ENCODE data around the gene S100A8. TPM values are rescaled to one million over a fixed set of nuclear protein-coding genes. Genes with fewer than 3 reads are reported as not detected.

S100A8 gene
- total RNA-seq, 1 donor from 2014 or later: not detected

- no peak for DNase-seq (ENCODE audit: low read depth)
Measured at GRCh38 chr1:153362187-153362775, 28.6 kb downstream of the S100A8 start.

DNA sequence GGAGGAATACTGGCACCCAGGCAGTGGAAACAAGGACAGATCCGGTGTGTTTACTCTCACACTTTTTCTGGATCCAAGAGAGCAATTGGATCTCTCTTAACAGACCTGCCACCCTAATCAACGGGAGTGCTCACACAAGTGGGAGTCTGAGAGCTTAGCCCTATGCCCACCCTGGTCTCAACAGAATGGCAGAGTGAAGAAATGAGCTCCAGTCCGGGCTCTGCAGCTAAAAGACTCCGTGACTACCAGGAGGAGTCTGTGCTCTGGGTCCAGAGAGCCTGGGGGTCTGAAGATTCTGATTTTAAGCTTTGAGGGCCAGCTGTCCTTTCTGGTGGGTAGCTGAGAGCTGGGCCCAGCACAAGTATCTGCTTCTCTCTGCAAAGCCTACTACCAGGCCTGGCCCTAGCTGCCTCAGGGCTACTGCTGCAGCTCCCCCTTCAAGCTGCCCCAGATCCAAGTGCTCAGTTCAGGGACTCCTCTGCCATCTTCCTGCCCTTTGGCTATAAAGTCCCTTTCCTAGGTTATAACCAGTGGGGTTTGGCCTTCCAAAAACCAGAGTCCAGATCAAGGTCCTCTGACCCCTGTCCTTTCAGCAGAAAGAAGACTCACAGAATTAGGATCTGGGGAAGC is 29.3 kb downstream of the S100A8 start:
- no peak for DNase-seq (ENCODE audit: low read depth)

DNA sequence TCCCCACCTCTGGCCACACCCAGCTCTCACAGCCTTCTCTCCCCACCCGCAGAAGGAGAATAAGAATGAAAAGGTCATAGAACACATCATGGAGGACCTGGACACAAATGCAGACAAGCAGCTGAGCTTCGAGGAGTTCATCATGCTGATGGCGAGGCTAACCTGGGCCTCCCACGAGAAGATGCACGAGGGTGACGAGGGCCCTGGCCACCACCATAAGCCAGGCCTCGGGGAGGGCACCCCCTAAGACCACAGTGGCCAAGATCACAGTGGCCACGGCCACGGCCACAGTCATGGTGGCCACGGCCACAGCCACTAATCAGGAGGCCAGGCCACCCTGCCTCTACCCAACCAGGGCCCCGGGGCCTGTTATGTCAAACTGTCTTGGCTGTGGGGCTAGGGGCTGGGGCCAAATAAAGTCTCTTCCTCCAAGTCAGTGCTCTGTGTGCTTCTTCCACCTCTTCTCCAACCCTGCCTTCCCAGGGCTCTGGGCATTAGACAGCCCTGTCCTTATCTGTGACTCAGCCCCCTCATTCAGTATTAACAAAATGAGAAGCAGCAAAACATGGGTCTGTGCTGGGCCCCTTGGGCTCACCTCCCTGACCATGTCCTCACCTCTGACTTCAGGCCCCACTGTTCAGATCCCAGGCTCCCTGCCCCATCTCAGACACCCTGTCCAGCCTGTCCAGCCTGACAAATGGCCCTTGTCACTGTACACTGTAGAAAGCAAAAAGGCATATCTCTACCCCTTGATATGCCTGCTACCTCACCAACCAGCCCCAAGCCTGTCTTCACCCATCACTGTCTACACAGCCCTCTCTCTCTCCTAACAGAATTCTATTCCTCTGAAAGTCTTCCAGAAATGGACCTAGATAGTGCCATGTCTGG is 30.0 kb downstream of the S100A8 start:
- no peak for DNase-seq (ENCODE audit: low read depth)

GRCh38 chr1:153360190-153360589 is 30.7 kb downstream of the S100A8 start:
- no peak for DNase-seq (ENCODE audit: low read depth)

DNA sequence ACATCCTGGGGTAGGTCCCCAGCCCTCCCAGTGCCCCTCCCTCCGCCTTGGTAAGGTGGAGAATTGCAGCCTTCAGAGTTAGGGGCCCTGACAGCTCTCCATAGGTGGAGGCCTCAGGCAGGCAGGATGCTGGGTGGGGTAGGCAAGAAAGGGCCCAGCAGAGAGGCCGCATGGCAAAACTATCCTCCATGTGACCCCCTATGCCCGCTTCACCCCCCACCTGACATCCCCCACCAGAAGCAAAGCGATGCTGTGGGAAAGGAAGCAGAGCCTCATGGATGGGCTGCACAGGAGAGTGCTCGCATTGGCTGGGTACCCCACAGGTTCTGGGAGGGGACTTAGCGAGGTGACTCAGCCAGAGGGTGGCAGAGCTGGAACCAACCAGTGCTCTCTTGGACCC is 31.6 kb downstream of the S100A8 start:
- DNase-seq (ENCODE audit: low read depth): no peak

DNA sequence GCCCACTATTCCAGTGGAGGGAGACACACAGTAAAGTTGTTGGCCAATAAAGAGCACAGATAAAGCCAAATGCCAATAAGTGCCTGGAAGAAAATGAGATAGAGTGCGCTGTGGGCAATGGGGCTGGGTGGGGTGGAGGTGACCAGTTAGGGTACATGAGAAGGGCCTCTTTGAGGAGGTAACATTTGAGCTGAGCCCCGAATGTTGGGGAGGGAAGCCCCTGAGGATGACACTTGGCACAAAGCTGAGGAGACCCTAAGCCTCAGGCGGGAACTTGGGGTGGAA is 32.2 kb downstream of the S100A8 start:
- DNase-seq (ENCODE audit: low read depth): no peak

DNA sequence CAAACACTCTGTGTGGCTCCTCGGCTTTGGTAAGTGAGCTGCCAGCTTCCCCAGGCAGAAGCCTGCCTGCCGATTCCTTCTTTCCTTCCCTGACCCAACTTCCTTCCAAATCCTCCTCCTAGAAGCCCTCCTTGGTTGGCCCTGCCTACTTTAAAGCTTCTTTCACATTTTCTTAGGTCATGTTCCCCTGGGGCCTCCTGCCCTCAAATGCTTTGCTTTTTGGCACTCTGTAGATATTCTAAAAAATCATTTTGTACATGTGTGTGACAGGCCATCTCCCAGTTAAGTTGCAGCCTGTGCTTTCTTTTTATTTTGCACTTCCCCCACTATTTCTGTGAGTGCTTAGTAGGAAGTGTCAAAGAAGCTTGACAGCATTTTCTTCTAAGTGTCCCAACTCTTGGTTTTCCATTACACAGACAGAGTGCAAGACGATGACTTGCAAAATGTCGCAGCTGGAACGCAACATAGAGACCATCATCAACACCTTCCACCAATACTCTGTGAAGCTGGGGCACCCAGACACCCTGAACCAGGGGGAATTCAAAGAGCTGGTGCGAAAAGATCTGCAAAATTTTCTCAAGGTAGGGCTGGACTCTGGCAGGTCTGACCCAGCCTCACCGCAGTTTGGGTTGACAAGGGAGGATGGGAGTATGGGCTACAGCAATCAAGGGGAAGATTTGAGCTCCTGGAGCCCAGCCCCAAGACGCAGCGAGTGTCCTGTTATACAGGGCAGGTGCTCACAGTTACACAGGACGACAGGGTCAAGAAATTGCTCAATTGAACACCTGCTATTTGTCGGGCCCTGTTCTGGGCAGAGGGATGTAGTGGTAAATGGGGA is 32.8 kb downstream of the S100A8 start, which contains the start of gene S100A9:
Gene S100A9, plus strand, starts transcription at position 2 of the 838 bp plus-strand sequence. Its CDS starts 430 bp downstream, at position 432.
- no peak for DNase-seq (ENCODE audit: low read depth)

DNA sequence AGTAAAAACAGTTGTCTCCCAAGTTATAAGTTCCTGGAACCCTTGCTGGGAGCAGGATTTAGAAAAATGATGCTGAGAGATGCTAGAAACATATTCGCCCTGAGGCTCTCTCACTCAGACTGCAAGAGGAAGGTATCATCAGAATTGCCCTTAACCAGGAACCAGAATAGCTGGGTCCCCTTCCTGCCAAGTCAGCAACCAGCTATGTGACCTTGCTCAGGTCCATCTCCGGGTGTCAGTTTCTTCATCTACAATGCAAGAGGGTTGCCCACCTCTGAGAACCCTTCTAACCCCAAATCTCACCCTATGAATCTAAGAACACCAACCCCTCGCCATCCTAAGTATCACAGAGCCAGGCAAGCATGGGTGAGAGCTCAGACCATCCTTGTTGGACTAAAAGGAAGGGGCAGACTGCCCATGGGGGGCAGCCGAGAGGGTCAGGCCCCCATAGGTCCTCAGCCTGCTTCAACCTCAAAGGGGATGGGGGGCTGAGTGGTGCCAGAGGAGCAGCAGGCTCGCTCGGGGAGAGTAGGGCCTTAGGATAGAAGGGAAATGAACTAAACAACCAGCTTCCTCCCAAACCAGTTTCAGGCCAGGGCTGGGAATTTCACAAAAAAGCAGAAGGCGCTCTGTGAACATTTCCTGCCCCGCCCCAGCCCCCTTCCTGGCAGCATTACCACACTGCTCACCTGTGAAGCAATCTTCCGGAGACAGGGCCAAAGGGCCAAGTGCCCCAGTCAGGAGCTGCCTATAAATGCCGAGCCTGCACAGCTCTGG is 33.6 kb downstream of the S100A8 start:
- no peak for DNase-seq (ENCODE audit: low read depth)

DNA sequence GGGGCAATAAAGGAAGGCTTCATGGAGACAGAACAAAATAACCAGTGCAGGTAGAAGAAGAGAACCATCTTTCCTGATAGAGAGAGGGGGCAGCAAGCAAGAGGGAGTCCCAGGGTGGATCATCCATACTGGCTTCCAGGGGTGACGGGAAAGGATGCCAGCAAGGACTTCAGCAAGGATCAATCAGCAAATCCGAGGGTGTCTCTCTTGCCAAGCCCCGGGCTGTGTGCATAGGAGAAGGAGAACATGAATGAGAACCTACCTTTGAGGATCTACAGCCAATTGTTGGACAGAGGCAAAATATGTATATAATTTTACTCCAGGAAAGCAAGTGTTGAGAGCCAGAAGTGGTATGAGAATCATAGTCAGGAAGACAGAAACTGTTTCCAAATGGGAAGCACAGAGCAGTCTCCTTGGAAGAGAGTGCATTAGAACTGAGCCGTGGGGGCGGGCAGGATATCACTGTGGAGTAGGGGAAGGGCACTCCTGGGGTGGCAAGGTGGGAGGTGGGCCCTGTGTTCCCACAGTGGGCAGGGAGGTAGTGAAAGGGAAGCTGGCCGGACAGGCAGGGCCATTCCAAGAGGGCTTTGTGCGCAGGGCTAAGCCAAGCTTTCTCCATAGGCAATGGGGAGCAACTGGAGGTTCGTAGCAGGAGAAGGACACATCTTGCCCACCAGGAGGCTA is 34.3 kb downstream of the S100A8 start:
- no peak for DNase-seq (ENCODE audit: low read depth)

DNA sequence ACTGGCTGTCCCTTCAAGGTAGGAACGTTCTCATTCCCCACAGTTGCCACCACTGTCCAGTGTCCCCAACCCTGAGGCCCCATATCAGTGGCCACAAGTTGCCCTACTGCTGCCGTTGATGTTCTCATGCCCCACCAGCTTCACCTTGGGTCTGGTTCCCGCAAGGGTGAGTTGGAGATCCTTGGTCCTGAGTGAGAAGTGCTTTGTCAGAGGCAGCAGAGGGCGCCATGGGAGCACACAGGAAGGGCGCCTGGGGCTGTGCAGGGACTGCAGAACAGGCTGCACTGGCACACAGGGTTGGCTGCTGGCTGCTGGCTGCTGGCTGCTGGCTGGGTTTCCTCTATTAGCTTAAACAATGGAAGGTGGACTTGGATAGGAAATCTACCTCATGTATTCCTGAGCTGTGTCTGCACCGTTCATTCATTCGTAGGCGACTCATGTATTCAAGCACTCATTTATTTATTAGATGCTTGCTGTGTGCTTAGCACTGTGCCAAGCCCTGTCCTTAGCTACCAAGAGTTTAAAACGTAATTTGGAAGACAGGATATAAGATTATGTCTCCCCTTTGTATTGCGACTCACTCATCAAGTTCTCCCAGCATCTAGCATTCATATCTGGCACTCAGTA is 35.3 kb downstream of the S100A8 start:
- DNase-seq (ENCODE audit: low read depth): peak; percentile 32

DNA sequence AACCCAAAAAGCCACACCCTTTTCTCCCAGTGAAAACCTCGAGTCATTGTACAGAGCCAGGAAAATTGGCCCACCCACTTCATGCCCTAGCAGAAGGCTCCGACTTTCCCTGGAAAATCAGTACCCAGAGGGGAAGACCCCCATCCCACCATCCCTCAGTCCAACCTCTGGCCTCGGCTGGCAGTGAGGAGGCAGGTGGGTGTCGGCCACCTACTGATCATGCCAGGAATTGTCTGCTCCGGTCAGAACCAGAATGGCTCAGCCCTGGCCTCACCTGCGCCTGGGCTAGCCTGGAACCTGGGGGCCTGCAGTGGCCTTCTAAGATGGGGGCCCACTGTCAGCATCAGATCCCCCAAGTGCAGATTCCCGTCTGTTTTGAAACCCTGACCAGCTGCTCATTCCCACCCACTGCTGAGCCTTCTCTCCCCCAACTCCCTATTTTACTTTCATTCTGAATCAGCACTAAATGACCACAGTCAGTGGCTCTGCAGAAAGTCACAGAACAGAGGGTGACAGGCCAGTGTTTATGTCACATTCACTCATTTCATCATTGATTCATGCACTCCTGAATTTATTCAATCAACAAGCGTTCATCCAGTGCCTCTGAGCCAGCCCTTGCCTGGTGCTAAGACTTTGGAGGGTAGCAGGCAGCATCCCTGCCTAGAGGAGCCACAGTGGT is 36.2 kb downstream of the S100A8 start:
- no peak for DNase-seq (ENCODE audit: low read depth)

DNA sequence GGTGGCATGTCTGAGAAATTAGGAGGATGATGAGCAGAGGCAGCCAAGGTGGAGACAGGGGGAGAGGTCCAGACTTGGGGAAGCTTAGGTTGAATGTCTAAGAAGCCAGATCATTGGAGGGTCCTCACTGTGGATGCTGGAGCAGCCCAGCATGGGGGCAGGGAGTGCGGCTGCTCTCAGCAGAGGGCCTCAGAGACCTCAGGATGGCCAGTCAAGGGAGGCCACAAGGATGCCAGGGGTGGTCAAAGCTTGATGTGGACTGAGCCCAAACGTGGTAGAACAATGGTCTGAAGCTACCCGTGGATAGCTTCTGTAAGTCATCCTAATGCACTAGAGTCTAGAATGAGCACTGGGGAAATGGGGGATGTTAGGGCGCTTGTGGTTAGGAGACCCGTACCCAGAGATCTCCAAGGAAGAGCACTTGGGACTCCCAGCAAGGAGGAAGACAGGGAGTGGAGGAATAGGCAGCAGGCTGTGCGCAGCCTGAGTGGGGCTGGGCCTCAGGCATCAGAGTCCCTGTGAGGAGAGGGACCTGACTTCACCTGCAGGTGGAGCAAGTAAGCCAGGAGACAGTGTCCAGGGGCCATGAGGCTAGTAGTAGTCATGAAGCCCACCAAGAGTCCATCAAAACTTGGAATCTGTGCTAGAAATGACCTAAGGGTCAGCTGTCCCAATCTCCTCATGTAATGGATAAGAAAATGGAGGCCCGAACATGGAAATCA is 37.5 kb downstream of the S100A8 start:
- no peak for DNase-seq (ENCODE audit: low read depth)

- DNase-seq (ENCODE audit: low read depth): peak; percentile 46
Measured at GRCh38 chr1:153352523-153352922, 38.4 kb downstream of the S100A8 start.

- no peak for DNase-seq (ENCODE audit: low read depth)
Measured at GRCh38 chr1:153350321-153350957, 40.4 kb downstream of the S100A8 start.

GRCh38 chr1:153349363-153350320 is 41.2 kb downstream of the S100A8 start:
- DNase-seq (ENCODE audit: low read depth): no peak

DNA sequence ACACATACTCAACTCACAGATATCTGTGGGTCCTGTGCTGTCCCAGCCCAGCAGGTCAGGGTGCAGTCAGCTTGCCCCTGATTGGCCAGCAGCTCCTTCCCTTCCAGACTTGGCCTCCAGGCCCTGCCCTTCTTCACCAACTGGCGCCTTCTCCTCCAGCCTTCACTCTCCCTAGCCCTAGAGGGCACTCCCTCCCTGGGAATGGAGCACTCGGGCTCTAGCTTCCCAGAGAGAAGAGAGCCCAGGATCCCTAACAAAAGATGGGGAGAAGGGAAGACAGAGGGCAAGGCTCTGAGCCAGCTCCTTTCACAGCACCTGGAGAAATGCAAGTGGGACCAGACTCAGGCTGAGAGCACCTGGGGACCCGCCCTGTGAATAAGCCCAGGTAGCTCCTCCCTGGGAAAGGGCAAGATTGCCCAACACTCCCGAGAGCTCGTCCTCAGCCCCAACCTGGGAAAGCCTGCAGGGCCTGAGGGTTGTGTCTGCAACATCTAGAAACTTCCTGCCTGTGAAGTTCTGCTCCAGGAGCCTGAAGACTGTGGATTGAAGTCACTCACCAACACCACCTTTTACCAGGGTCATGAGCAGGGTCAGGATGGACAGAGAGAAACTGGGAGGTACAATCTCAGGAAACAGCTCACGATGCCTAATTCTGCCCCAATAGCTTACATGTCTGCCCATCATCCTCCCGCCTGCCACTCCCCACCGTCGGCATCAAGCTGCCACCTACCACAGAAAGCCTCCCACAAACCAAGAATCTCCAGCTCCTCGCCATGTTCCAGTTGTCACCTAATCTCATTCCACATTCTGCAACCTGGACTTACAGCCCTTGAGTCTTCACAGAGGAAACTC is 42.1 kb downstream of the S100A8 start, which contains the start of gene PGLYRP4:
Gene PGLYRP4, minus strand, starts transcription at position 331 of the 852 bp plus-strand sequence. CDS start 909 bp downstream, outside the sequence.
- DNase-seq (ENCODE audit: low read depth): no peak
